B cell (primary cell): ENCODE results near the gene RALGAPA2.

Source experiments
- CTCF ChIP-seq: fragments of 200-600 bp; IDR thresholded peaks from one replicate; pipeline ENCODE4 v1.8.0; 2022; ENCODE audit warnings: antibody characterized with exemption, mild to moderate bottlenecking
- EZH2 ChIP-seq: IDR thresholded peaks from 2 replicates; pipeline ENCODE4 v1.6.1; 2012; ENCODE audit warnings: borderline replicate concordance, low read depth, mild to moderate bottlenecking, moderate library complexity, low read length; ENCODE audit not compliant: insufficient read depth, poor library complexity, severe bottlenecking

GRCh38 chr20:20663841-20664240 is 48.6 kb downstream of the RALGAPA2 start:
- TF ChIP-seq CTCF (no peak), EZH2 (no peak)
